NCI-H2227 (cell line): Measurements from ENCODE around the gene SCAP.
A peak's percentile ranks its signal among the peaks of the same experiment; 100 is the strongest.
"Not testable (repeated sequence)": the region's sequence is repeated elsewhere in the genome, so short reads cannot be mapped to it uniquely, and the experiment has no call there.

Source experiments
- DNase-seq: peaks from one replicate; lab custom pipeline; 2025; ENCODE audit not compliant: unreplicated experiment; lab: John Stamatoyannopoulos, UW

The SCAP gene

GRCh38 chr3:47475570-47476329, at the start of gene SCAP:
Gene SCAP, minus strand, starts transcription at chr3:47475941. Its CDS starts 32,948 bp downstream, at chr3:47442993.
- DNase-seq = peak; percentile 91

GRCh38 chr3:47523310-47524073, 47.8 kb upstream of the SCAP start:
- DNase-seq = no peak

- DNase-seq = peak; percentile 87
Observed at GRCh38 chr3:47522082-47522987, 46.6 kb upstream of the SCAP start.

DNA sequence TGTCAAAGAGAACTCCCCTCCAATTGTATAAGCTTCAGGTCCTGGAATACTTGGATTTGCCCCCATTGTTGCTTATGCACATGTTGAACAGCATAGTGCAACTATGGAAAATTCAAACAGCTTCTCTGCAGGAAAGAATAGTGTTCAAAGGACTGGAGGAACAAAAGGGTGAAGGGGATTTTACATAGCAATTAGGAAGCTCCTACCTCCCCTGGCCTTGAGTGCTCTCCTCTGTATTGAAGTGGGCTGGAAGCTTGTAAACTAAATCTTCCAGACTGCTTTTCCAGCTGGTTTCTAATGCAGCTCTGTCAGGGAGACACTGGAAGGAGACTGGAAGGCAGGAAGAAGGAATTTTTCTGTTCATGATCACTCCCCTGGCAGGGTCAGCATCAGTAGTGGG, 45.0 kb upstream of the SCAP start:
- peak; percentile 29 for DNase-seq

- no peak for DNase-seq
Observed at GRCh38 chr3:47517937-47518336, 42.2 kb upstream of the SCAP start.

GRCh38 chr3:47515864-47516319, 40.2 kb upstream of the SCAP start:
- DNase-seq = peak; percentile 8

DNA sequence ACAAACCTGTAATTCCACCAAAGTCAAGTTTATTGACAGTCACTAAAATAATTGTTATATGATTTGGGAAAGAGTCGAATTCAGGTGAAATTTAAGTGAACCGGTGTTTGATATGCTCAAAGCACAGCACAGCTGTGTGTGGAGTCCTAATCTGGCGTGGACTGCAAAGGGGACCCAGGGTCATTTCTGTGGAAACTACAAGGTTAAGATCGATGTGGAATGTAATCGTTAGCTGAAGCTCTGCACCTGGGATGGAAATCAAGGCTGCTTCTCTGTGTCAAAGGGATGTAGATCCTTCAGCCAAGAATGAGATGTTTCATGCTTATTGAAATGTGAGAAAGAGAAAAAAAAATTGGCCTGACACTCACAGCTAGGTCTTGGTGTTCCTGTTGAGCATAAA, 39.4 kb upstream of the SCAP start:
- DNase-seq = no peak

GRCh38 chr3:47513125-47513929, 37.6 kb upstream of the SCAP start, which contains the start of gene ELP6:
Gene ELP6, minus strand, starts transcription at chr3:47513712. Its CDS starts 122 bp downstream, at chr3:47513590.
- DNase-seq = peak; percentile 96

- DNase-seq = peak; percentile 23
Observed at GRCh38 chr3:47512416-47513124, 36.8 kb upstream of the SCAP start.

- DNase-seq = not testable (repeated sequence)
Observed at GRCh38 chr3:47505267-47505666, 29.5 kb upstream of the SCAP start.

DNA sequence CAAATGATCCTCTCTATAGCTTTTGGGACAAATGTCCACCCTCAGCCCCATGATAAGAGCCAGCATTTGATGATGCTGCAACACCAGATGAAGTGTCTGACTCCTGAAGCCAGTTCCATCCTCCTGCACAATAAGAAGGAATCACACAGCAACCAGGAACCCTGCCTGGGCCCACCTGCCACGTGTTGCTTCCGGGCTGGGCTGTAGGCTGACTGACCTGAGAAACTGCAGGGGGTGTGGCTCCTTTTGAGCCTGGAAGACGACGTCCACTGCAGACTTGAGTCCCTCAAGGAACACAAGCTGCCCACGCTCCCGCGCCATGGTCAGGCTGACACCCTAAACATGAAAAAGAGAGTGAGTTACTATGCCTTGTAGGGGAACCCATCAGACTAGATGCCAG, 28.4 kb upstream of the SCAP start:
- DNase-seq = no peak

DNA sequence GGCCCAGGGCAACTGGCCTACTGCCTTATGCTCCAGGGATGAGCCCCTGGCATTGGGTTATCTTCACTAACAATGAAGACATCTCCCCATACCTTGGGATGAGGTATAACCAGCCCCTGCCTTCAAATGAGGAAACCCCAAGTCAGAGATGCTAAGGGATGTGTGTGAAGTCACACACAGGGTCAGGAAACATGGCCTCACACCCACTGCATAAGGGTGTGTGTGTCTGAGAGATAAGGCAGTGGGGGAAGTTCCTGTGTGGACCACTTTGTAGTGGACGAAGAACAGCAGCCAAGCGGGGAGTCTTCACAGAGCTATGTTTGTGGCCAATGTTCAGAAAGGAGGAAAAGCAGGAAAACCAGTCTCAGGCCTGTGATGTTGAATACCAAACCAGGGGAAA, 27.3 kb upstream of the SCAP start:
- DNase-seq = no peak

GRCh38 chr3:47496892-47497291, 21.2 kb upstream of the SCAP start:
- DNase-seq = no peak

DNA sequence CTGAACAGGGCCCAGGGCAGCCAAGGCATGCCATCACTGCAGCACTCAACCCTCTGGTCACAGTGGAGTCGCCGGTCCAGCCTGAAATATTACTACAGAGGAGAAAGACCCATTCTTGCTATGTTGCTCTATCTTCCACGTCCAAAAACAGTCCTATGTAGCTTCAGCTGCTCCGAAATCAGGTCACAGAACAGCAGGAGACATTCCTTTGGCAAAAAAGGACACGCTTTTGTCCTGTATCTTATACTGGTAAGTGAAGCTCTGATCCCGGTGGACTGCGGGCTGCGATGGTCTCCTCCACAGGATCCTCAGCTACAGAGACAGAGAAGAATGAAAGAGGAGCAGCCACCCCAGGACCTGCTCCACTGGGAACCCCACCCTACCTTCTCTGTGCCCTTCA, 20.1 kb upstream of the SCAP start:
- DNase-seq = no peak

- DNase-seq = no peak
Observed at GRCh38 chr3:47495111-47495510, 19.4 kb upstream of the SCAP start.

DNA sequence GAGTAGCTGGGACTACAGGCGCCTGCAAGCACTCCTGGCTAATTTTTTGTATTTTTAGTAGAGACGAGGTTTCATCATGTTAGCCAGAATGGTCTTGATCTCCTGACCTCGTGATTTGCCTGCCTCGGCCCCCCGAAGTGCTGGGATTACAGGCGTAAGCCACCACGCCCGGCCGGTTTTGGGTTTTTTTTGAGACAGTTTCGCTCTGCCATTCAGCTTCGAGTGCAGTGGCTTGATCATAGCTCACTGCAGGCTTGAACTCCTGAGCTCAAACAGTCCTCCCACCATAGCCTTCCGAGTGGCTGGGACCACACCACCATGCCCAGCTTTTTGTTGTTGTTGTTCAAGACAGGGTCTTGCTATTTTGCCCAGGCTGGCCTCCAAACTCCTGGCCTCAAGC, 16.0 kb upstream of the SCAP start:
- DNase-seq = no peak

GRCh38 chr3:47491186-47491585, 15.4 kb upstream of the SCAP start:
- no peak for DNase-seq

GRCh38 chr3:47487265-47487664, 11.5 kb upstream of the SCAP start:
- no peak for DNase-seq

GRCh38 chr3:47485812-47486211, 10.1 kb upstream of the SCAP start:
- no peak for DNase-seq

DNA sequence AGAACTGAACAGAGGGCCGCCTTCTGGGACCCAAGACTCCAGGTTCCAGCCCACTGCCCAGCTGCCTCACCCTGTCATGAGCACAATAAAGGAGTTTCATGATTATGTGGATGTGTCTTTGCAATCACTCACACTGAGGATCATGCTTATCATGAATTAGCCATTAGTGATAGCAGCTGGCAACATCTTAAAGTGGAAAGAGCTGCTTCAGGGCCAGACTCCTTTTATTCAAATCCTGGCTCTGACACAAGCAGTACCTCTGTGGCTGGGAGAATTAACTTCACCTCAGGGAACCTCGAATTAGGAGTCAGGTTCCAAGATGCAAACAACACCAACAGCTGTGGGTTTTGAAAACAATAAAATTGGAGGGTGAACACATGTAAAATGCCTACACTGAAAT, 6.6 kb upstream of the SCAP start:
- DNase-seq = peak; percentile 53
